HG03521 (cell line): ENCODE measurements around the gene IL1B.

Source experiments
- ATAC-seq: cut with Tn5 transposase; IDR thresholded peaks from one replicate; pipeline ENCODE4 v1.9.1; 2021; ENCODE audit warnings: mild to moderate bottlenecking, moderate library complexity; ENCODE audit not compliant: unreplicated experiment

Gene IL1B

DNA sequence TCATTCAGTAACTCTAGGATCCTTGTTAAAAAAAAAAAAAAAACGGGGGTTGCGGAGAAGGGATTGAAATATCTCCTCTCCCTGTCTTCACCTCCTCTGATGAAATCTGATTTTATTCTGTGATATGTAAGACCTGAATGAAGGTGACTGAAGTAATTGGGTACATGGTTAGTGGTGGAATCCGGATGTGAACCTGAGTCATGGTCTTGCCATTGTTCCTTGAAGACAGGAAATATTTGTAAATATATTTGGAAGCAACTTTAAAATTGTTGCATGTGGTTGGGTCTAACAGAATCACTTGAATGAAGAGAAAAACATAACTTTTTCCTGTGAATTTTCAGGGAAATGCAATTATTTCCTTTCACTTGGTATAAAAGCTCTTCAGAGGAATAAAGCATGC lies 49.3 kb downstream of the IL1B start:
- no peak for ATAC-seq

DNA sequence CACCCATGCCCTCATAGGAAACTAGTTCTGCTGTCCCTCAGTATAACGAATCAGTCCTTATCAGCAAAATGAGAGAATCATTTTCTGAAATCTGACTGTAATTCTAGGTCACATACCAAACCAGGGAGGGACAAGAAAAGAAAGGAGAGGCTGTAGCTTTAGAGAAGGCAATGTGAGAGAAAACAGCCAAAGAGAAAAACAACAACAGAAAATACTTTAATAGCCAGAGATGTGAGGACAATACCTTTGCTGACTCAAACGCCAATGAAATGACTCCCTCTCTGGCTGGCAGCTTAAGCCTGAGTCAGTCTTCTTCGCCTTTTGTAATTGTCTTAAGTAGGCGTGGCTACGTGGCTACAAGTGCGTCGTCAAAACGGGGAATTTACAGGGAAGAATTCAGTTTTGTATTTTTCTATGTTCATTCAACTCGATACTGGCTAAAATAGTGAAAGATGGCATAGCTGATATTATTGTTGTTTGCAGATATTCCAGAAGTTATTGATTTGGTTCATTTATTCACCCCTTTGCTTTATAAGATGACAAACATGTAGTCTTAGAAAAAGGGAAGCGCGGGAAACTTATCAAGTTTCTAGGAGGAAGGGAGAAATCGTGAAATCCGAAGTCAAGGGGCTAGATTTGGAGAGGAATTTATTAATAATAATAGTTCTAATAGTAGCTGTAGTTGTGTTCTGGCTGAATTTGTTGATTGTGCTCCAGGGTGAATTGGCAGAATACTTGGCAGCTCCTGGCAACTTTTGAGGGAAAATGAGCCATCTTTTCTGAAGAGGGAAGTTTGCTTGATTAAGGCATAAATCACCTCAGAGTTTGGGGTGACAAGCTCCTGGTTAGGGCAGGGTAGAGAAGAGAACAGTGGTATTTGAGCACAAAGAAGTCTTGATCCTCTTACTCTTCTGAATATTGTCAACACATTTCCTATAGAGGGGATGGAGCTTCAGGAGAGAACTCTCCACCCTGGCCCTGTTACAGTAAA lies 52.1 kb downstream of the IL1B start, which contains the start of gene IL1A:
Gene IL1A, minus strand, starts transcription at position 295 of the 991 bp plus-strand sequence. CDS start 723 bp downstream, outside the sequence.
- no peak for ATAC-seq

DNA sequence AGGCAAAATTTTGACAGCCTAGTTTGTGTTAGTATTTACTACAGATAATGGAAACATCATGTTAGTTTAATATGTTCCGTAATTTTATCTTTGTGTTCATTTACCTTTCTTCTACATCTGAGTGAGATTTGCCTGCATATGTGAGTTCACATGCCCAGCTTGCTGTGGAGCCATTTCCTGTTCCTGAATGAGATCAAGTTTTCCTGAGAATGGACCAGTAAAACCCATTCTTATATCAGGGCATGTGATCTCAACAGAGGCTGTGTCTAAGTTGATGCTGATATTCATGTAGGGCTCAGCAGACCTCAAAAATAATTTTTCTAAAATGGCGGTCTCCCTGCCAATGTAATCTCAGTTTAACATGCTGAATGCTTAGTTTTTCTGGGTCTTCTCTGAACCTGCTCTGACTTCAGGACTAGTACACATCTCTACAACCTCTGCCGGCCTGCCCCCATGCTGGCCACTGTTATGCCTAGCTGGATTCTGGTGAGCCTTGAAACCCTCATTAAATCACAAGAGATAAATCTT lies 53.3 kb downstream of the IL1B start:
- ATAC-seq: no peak

DNA sequence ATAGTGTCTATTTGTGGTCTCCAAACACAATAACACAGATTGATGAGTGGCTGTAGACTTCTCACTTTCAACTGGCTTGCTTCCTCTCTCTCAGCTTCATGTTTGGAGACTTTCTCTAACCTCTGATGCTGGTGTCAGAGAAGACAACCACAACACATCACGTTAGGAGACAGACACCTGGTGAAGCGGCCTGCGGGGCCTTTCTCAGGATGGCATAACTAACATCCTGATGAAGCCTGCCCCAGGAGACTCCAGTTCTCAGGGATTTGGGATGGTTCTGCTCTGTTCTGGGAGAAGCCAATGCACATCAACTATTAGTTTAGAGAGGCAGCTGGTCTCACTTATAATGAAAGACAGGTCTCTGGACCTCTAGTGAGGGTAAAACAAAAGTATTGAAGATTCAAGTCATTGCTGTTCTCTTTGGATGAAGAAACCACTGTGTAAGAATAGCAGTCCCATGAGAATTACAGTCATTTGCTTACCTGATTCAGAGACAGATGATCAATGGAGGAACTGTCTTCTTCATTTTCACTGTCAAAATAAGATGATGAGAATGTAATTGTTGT lies 54.3 kb downstream of the IL1B start:
- ATAC-seq: peak; percentile 68
